H1 (cell line): ENCODE measurements around the gene MNAT1. TPM values are rescaled to one million over a fixed set of nuclear protein-coding genes. Genes with fewer than 3 reads are reported as not detected.

Source experiments
- CTCF ChIA-PET: fragments of 300-600 bp; sonication (Branson Sonifier 250); formaldehyde crosslinking; loops from one replicate; lab custom pipeline; 2021; ENCODE audit not compliant: partially characterized antibody; lab: Charles Lee
- POLR2A ChIA-PET: fragments of 300-600 bp; sonication (Branson Sonifier 250); formaldehyde crosslinking; loops from one replicate; lab custom pipeline; 2021; ENCODE audit warnings: inconsistent platforms; ENCODE audit not compliant: partially characterized antibody; lab: Charles Lee
- DNase-seq, 2 experiments: peaks; one replicate each; pipeline versions ENCODE4 v3.0.0 to v3.0.0-alpha.2; 2010 to 2022; ENCODE audit warnings: low spot score in 2 of 2, low read depth in 1 of 2, mixed read lengths in 1 of 2
- FAIRE-seq: peaks from 2 replicates; lab custom pipeline; 2011; peaks lifted over from hg19 to GRCh38; lab: Jason Lieb, UNC
- H2AFZ ChIP-seq: 2 replicates; pipeline ENCODE4 v1.8.1; 2012; ENCODE audit warnings: low read length, inconsistent platforms
- H2AK5ac ChIP-seq: 2 replicates; pipeline ENCODE4 v1.6.1; 2013; ENCODE audit warnings: low read depth, low read length
- H2BK120ac ChIP-seq: replicated peaks from 2 replicates; pipeline ENCODE3; 2013; ENCODE audit warnings: low read depth, low read length, inconsistent platforms
- H2BK12ac ChIP-seq: 2 replicates; pipeline ENCODE4 v1.6.1; 2013; ENCODE audit warnings: low read depth, low read length
- H2BK15ac ChIP-seq: 2 replicates; pipeline ENCODE4 v1.6.1; 2013; ENCODE audit warnings: low read length
- H2BK20ac ChIP-seq: 2 replicates; pipeline ENCODE4 v1.6.1; 2013; ENCODE audit warnings: low read length
- H2BK5ac ChIP-seq: 2 replicates; pipeline ENCODE4 v1.6.1; 2013; ENCODE audit warnings: low read depth, low read length
- H3K14ac ChIP-seq: 2 replicates; pipeline ENCODE4 v1.6.1; 2013; ENCODE audit warnings: inconsistent platforms; ENCODE audit not compliant: insufficient read length
- H3K18ac ChIP-seq: 2 replicates; pipeline ENCODE4 v1.6.1; 2013; ENCODE audit warnings: low read length; ENCODE audit errors: extremely low read depth
- H3K23ac ChIP-seq: 2 replicates; pipeline ENCODE4 v1.6.1; 2013; ENCODE audit warnings: inconsistent platforms; ENCODE audit not compliant: insufficient read length
- H3K23me2 ChIP-seq: 2 replicates; pipeline ENCODE4 v1.6.1; 2013; ENCODE audit warnings: low read depth, low read length
- H3K27ac ChIP-seq: 2 replicates; pipeline ENCODE4 v1.6.1; 2011; ENCODE audit warnings: low read depth, low read length, inconsistent platforms
- H3K27me3 ChIP-seq, 4 experiments: replicated peaks in 1 of 4; 1 replicate in 1 of 4; 2 replicates in 3 of 4; pipeline versions ENCODE4 v1.6.1 to v1.8.1; 2011 to 2013; ENCODE audit warnings: low read length in 3 of 4, mild to moderate bottlenecking in 3 of 4, inconsistent platforms in 2 of 4, mixed read lengths in 2 of 4, moderate library complexity in 1 of 4; ENCODE audit not compliant: control insufficient read depth in 3 of 4, insufficient read depth in 3 of 4; ENCODE audit errors: extremely low read depth in 1 of 4
- H3K36me3 ChIP-seq, 4 experiments: 2 replicates each; pipeline versions ENCODE4 v1.6.1 to v1.8.1; 2011 to 2013; ENCODE audit warnings: mild to moderate bottlenecking in 4 of 4, low read length in 3 of 4, moderate library complexity in 2 of 4, control low read depth in 1 of 4, inconsistent platforms in 1 of 4; ENCODE audit not compliant: insufficient read depth in 4 of 4, control insufficient read depth in 2 of 4
- H3K4ac ChIP-seq: replicated peaks from 2 replicates; pipeline ENCODE3; 2013; ENCODE audit warnings: low read length, low read depth, mixed read lengths, inconsistent platforms; ENCODE audit not compliant: insufficient read length
- H3K4me1 ChIP-seq, 4 experiments: replicated peaks in 1 of 4; 1 replicate in 1 of 4; 2 replicates in 3 of 4; pipeline versions ENCODE4 v1.6.1 to v1.8.1; 2011 to 2013; ENCODE audit warnings: low read length in 3 of 4, inconsistent platforms in 2 of 4, mixed read lengths in 1 of 4; ENCODE audit not compliant: insufficient read depth in 4 of 4, control insufficient read depth in 3 of 4
- H3K4me2 ChIP-seq, 2 experiments: 2 replicates each; pipeline versions ENCODE4 v1.6.1 to v1.8.1; 2011 to 2013; ENCODE audit warnings: low read depth in 2 of 2, low read length in 2 of 2, control low read depth in 1 of 2, inconsistent platforms in 1 of 2, mild to moderate bottlenecking in 1 of 2; ENCODE audit not compliant: insufficient read depth in 1 of 2
- H3K4me3 ChIP-seq, 4 experiments: fragments of 200-600, 300-600 bp in 1 of 4; sonication (generic), shearing (Covaris generic), sonication (Bioruptor Twin) in 1 of 4; 2 replicates each; pipeline versions ENCODE4 v1.5.1 to v1.8.1; 2011 to 2016; ENCODE audit warnings: low read length in 4 of 4, low read depth in 3 of 4, control low read depth in 2 of 4, inconsistent platforms in 2 of 4, mild to moderate bottlenecking in 2 of 4, mixed read lengths in 1 of 4, moderate library complexity in 1 of 4; ENCODE audit not compliant: insufficient read depth in 2 of 4; ENCODE audit errors: extremely low read depth in 1 of 4
- H3K56ac ChIP-seq: replicated peaks from 2 replicates; pipeline ENCODE3; 2013; ENCODE audit warnings: low read depth, mild to moderate bottlenecking, mixed read lengths, low read length, inconsistent platforms; ENCODE audit not compliant: insufficient read length
- H3K79me1 ChIP-seq: 2 replicates; pipeline ENCODE4 v1.6.1; 2013; ENCODE audit warnings: low read depth, low read length, control low read depth
- H3K79me2 ChIP-seq, 2 experiments: 2 replicates each; pipeline versions ENCODE4 v1.6.1 to v1.8.1; 2012 to 2013; ENCODE audit warnings: low read length in 2 of 2, mild to moderate bottlenecking in 2 of 2, inconsistent platforms in 1 of 2; ENCODE audit not compliant: insufficient read depth in 2 of 2, control insufficient read depth in 1 of 2
- H3K9ac ChIP-seq, 4 experiments: replicated peaks in 1 of 4; 1 replicate in 1 of 4; 2 replicates in 3 of 4; pipeline versions ENCODE4 v1.6.1 to v1.8.1; 2011 to 2013; ENCODE audit warnings: low read depth in 3 of 4, low read length in 3 of 4, control low read depth in 2 of 4, mild to moderate bottlenecking in 2 of 4, moderate library complexity in 2 of 4, inconsistent platforms in 1 of 4; ENCODE audit errors: extremely low read depth in 1 of 4
- H3K9me3 ChIP-seq, 2 experiments: 2 replicates each; pipeline versions ENCODE4 v1.6.1 to v1.8.1; 2012 to 2013; ENCODE audit warnings: mild to moderate bottlenecking in 2 of 2, moderate library complexity in 2 of 2, control low read depth in 1 of 2, inconsistent platforms in 1 of 2, low read depth in 1 of 2, low read length in 1 of 2, mixed read lengths in 1 of 2; ENCODE audit not compliant: insufficient read depth in 2 of 2
- H4K20me1 ChIP-seq, 2 experiments: replicated peaks in 1 of 2; 2 replicates each; pipeline versions ENCODE3 to v1.8.1; 2011 to 2013; ENCODE audit warnings: inconsistent platforms in 2 of 2, low read length in 2 of 2, mild to moderate bottlenecking in 1 of 2; ENCODE audit not compliant: insufficient read depth in 2 of 2, control insufficient read depth in 1 of 2
- H4K5ac ChIP-seq: 2 replicates; pipeline ENCODE4 v1.6.1; 2013; ENCODE audit warnings: low read length, low read depth, mixed read lengths, inconsistent platforms; ENCODE audit not compliant: insufficient read length
- H4K8ac ChIP-seq: 2 replicates; pipeline ENCODE4 v1.8.0; 2013; ENCODE audit warnings: mild to moderate bottlenecking, moderate library complexity, low read length, inconsistent platforms; ENCODE audit not compliant: insufficient read depth; ENCODE audit errors: extremely low read depth
- H4K91ac ChIP-seq: replicated peaks from 2 replicates; pipeline ENCODE3; 2013; ENCODE audit warnings: low read length, mixed read lengths, inconsistent platforms; ENCODE audit not compliant: insufficient read length
- KDM5A ChIP-seq: fragments of 200-600 bp; IDR thresholded peaks from 2 replicates; pipeline ENCODE4 v1.7.1; 2012; ENCODE audit warnings: mild to moderate bottlenecking, low read length, inconsistent platforms, mixed read lengths
- WGBS, 2 experiments: shearing (Covaris generic) in 1 of 2; methylation state at CpG; one replicate each; pipeline versions ENCODE4 v1.1.6 to v1.1.7; 2013 to 2015; ENCODE audit warnings: low lambda C conversion rate in 2 of 2, mixed read lengths in 2 of 2, inconsistent platforms in 1 of 2, low coverage in 1 of 2, missing lambda C conversion rate in 1 of 2; ENCODE audit not compliant: insufficient replicate concordance in 2 of 2, insufficient coverage in 1 of 2, insufficient read length in 1 of 2; ENCODE audit errors: extremely low coverage in 1 of 2, missing lambda C conversion rate in 1 of 2; 5-methylcytosine and 5-hydroxymethylcytosine counted together
- polyA plus RNA-seq, 7 experiments: library from polyadenylated mRNA; depleted of rRNA in 3 of 7; stranded (reverse) in 5 of 7; unstranded in 2 of 7; fragments of >200 nt in 5 of 7; fragments of 200-250 nt in 2 of 7; gene quantifications; 1 replicate in 5 of 7; 2 replicates in 1 of 7; 4 replicates in 1 of 7; pipeline versions ENCODE4 v1.2.1 to v1.2.3, GENCODE V29; 2011 to 2013; ENCODE audit warnings: missing spikeins in 2 of 7, mixed read lengths in 2 of 7
- total RNA-seq: library from RNA; stranded (reverse); fragmentation: NEBNext Ultra II Directional; extraction: Animal tissue kit (Norgen Biotek cat#: 25700); gene quantifications from 2 replicates; pipeline ENCODE4 v1.2.1, GENCODE V29; 2021
- TF ChIP-seq, protein P1 (sequence below): IDR thresholded peaks from 2 replicates; pipeline ENCODE4 v1.6.1; 2012; ENCODE audit warnings: low read length, inconsistent platforms

Gene MNAT1
- total and polyA plus RNA-seq, 2 of the 8 experiments (the other 6 are each of a cell fraction or from before 2014, with no cell fraction given): 34.7 to 52.1 TPM

DNA sequence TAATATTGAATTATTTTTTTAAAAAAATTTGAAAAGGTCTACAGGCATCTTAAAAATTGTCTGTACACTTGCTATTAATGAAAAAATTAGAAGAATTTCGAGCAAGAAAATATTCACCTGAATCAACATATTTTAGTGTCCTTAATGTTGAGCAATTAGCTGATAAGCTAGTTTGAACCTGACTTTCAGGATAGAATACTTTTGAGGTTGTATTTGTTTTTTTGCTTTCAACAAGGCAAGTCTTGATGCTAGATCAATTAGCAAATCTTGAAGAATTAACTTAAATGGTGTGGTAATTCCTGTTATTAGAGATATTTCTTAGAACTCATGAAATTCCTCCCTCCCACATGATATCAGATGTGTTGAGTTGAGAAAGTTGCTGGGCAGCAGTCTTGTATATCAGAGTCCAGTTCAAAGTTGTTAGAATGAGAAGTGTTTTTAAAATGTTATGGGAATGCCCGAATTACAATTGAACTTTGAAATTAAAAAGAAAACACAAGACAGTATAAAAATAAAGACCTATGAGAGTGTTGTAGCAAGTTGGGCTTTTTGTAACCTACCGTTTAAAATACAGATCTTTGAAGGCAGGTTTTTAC lies 127.1 kb downstream of the MNAT1 start:
- Histone ChIP-seq H4K8ac (no peak overlapping the region), H3K56ac (no peak overlapping the region), H2BK5ac (no peak overlapping the region), H2AFZ (no peak overlapping the region), H3K79me2 (no peaks in the 10 kb centered on the region), H3K27ac (no peak overlapping the region), H3K23ac (no peak overlapping the region), H4K91ac (no peak overlapping the region), H3K4ac (no peak overlapping the region), H3K18ac (no peak overlapping the region), H3K36me3 (no peaks in the 10 kb centered on the region; a peak in 1 of 8 replicates), H3K14ac (no peak overlapping the region), H3K4me2 (no peak overlapping the region), H3K4me1 (no peaks in the 10 kb centered on the region), H4K20me1 (no peaks in the 10 kb centered on the region), H2BK15ac (no peak overlapping the region), H3K9me3 (no peaks in the 10 kb centered on the region), H3K23me2 (no peaks in the 10 kb centered on the region; the same call in 1 of the 2 replicates), H4K5ac (no peak overlapping the region), H2AK5ac (no peak overlapping the region), H3K79me1 (no peaks in the 10 kb centered on the region), H3K4me3 (no peak overlapping the region), H2BK20ac (no peak overlapping the region), H2BK12ac (no peak overlapping the region), H3K27me3 (no peaks in the 10 kb centered on the region), H2BK120ac (no peak overlapping the region), H3K9ac (no peak overlapping the region)
- ChIA-PET CTCF (no interaction called here), POLR2A (no interaction called here)
- TF ChIP-seq, protein P1, sequence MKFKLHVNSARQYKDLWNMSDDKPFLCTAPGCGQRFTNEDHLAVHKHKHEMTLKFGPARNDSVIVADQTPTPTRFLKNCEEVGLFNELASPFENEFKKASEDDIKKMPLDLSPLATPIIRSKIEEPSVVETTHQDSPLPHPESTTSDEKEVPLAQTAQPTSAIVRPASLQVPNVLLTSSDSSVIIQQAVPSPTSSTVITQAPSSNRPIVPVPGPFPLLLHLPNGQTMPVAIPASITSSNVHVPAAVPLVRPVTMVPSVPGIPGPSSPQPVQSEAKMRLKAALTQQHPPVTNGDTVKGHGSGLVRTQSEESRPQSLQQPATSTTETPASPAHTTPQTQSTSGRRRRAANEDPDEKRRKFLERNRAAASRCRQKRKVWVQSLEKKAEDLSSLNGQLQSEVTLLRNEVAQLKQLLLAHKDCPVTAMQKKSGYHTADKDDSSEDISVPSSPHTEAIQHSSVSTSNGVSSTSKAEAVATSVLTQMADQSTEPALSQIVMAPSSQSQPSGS: no peak
- TF ChIP-seq KDM5A: no peak
- 83% methylated on average over 3 of the region's 3 CpGs; no CpG with 5 or more reads in 1 of the 2 experiments for WGBS, 2 experiments
- no peak for FAIRE-seq
- no peak for DNase-seq
